CD4-positive, alpha-beta T cell (primary cell): ENCODE results near the gene PDE4C. TPM values are rescaled to one million over a fixed set of nuclear protein-coding genes. Genes with fewer than 3 reads are reported as not detected.

Experiments used
- ATAC-seq: fragments of 200-7000 bp; cut with Tn5 transposase; one replicate; pipeline ENCODE4 v1.10.0; 2022; ENCODE audit warnings: mild to moderate bottlenecking; ENCODE audit not compliant: poor library complexity
- CTCF ChIA-PET: fragments of 350-600 bp; sonication (Branson Sonifier 250); formaldehyde crosslinking; loops from one replicate; lab custom pipeline; 2021; ENCODE audit warnings: antibody characterized with exemption, inconsistent platforms; lab: Charles Lee
- POLR2A ChIA-PET: fragments of 350-600 bp; sonication (Branson Sonifier 250); formaldehyde crosslinking; loops from one replicate; lab custom pipeline; 2021; ENCODE audit warnings: antibody characterized with exemption, inconsistent platforms; lab: Charles Lee
- DNase-seq, 14 experiments: peaks; one replicate each; pipeline ENCODE4 v3.0.0-alpha.2; 2013 to 2020; ENCODE audit warnings: mixed read lengths in 2 of 14
- H3K27ac ChIP-seq, 2 donors: one replicate each; pipeline versions ENCODE4 v1.5.1 to v1.7.0; 2013; ENCODE audit warnings: low read length in 2 of 2, low read depth in 1 of 2, mild to moderate bottlenecking in 1 of 2
- H3K27me3 ChIP-seq, 2 experiments: 1 replicate in 1 of 2; 2 replicates in 1 of 2; pipeline versions ENCODE4 v1.6.1 to v1.7.0; 2013; ENCODE audit warnings: low read length in 2 of 2, control low read depth in 1 of 2, mild to moderate bottlenecking in 1 of 2, moderate library complexity in 1 of 2; ENCODE audit not compliant: insufficient read depth in 2 of 2, control insufficient read depth in 1 of 2
- H3K36me3 ChIP-seq: one replicate; pipeline ENCODE4 v1.6.1; 2013; ENCODE audit warnings: low read length, control low read depth; ENCODE audit not compliant: insufficient read depth
- H3K4me1 ChIP-seq: one replicate; pipeline ENCODE4 v1.6.1; 2013; ENCODE audit warnings: low read length, control low read depth; ENCODE audit not compliant: insufficient read depth
- H3K4me3 ChIP-seq: one replicate; pipeline ENCODE4 v1.5.1; 2013; ENCODE audit warnings: mild to moderate bottlenecking, low read length, moderate library complexity
- H3K9me3 ChIP-seq, 2 experiments: 1 replicate in 1 of 2; 2 replicates in 1 of 2; pipeline versions ENCODE4 v1.6.1 to v1.7.0; 2013; ENCODE audit warnings: low read length in 2 of 2, mild to moderate bottlenecking in 2 of 2, control low read depth in 1 of 2, moderate library complexity in 1 of 2; ENCODE audit not compliant: control insufficient read depth in 1 of 2, insufficient read depth in 1 of 2
- H3K27ac Mint-ChIP-seq: one replicate; pipeline ENCODE4 v1.8.0; 2020; ENCODE audit warnings: mixed read lengths
- H3K27me3 Mint-ChIP-seq: one replicate; pipeline ENCODE4 v1.8.0; 2021; ENCODE audit warnings: mixed read lengths
- H3K36me3 Mint-ChIP-seq: one replicate; pipeline ENCODE4 v1.8.0; 2021; ENCODE audit warnings: low read depth, mixed read lengths
- H3K4me1 Mint-ChIP-seq: one replicate; pipeline ENCODE4 v1.8.0; 2021; ENCODE audit warnings: low read depth, mixed read lengths
- H3K4me3 Mint-ChIP-seq: one replicate; pipeline ENCODE4 v1.8.0; 2020; ENCODE audit warnings: mild to moderate bottlenecking, mixed read lengths
- H3K9me3 Mint-ChIP-seq: one replicate; pipeline ENCODE4 v1.8.0; 2020; ENCODE audit warnings: mixed read lengths
- intact Hi-C, 2 experiments: fragments of 100-400 bp; cut with DNase I in 1 of 2; cut with micrococcal nuclease in 1 of 2; formaldehyde crosslinking; loops; one replicate each; pipeline versions ENCODE4 v1.15.1 to v1.9.0; 2023 to 2025; cut with DNase I, micrococcal nuclease
- total RNA-seq, 174 experiments: library from RNA in 2 of 174; stranded (reverse) in 2 of 174; gene quantifications; one replicate each; pipeline ENCODE4 v1.2.3 and lab custom pipeline; 2021 to 2026
- TF ChIP-seq, protein P1 (sequence below): fragments of 200-600 bp; IDR thresholded peaks from one replicate; pipeline ENCODE4 v1.8.0; 2022; ENCODE audit warnings: antibody characterized with exemption, mild to moderate bottlenecking

PDE4C gene
- total RNA-seq, 2 experiments from 2014 or later, result not detected

GRCh38 chr19:18269070-18269723 lies 43.0 kb upstream of the PDE4C start:
- Histone ChIP-seq H3K27ac (no peak overlapping the region), H3K36me3 (peaks cover 46% of the 10 kb centered on the region), H3K9me3 (peaks cover 0 to 4% of the 10 kb centered on the region in 2 experiments), H3K27me3 (no peaks in the 10 kb centered on the region), H3K4me3 (no peak overlapping the region), H3K4me1 (peaks cover 29% of the 10 kb centered on the region)
- intact Hi-C loops, result no loop called here
- TF ChIP-seq, protein P1, sequence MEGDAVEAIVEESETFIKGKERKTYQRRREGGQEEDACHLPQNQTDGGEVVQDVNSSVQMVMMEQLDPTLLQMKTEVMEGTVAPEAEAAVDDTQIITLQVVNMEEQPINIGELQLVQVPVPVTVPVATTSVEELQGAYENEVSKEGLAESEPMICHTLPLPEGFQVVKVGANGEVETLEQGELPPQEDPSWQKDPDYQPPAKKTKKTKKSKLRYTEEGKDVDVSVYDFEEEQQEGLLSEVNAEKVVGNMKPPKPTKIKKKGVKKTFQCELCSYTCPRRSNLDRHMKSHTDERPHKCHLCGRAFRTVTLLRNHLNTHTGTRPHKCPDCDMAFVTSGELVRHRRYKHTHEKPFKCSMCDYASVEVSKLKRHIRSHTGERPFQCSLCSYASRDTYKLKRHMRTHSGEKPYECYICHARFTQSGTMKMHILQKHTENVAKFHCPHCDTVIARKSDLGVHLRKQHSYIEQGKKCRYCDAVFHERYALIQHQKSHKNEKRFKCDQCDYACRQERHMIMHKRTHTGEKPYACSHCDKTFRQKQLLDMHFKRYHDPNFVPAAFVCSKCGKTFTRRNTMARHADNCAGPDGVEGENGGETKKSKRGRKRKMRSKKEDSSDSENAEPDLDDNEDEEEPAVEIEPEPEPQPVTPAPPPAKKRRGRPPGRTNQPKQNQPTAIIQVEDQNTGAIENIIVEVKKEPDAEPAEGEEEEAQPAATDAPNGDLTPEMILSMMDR, result no peak
- Mint-ChIP-seq H3K27ac (no peak overlapping the region), H3K4me1 (peaks cover 21% of the 10 kb centered on the region), H3K4me3 (no peak overlapping the region), H3K36me3 (peaks cover 36% of the 10 kb centered on the region), H3K9me3 (no peaks in the 10 kb centered on the region), H3K27me3 (no peaks in the 10 kb centered on the region)
- ATAC-seq (no peak), DNase-seq (peak in 1 of 14 experiments; percentile 29)
- POLR2A ChIA-PET, result interaction anchor here (1.2 kb wide), 1 partner anchor 8 kb away, joined by 5 read pairs; no protein-coding TSS in a partner anchor
- CTCF ChIA-PET, result interaction anchor here (1.1 to 3.9 kb wide), 3 partner anchors 11 to 119 kb away, joined by 3 to 22 read pairs (median 3); a partner anchor contains a TSS

DNA sequence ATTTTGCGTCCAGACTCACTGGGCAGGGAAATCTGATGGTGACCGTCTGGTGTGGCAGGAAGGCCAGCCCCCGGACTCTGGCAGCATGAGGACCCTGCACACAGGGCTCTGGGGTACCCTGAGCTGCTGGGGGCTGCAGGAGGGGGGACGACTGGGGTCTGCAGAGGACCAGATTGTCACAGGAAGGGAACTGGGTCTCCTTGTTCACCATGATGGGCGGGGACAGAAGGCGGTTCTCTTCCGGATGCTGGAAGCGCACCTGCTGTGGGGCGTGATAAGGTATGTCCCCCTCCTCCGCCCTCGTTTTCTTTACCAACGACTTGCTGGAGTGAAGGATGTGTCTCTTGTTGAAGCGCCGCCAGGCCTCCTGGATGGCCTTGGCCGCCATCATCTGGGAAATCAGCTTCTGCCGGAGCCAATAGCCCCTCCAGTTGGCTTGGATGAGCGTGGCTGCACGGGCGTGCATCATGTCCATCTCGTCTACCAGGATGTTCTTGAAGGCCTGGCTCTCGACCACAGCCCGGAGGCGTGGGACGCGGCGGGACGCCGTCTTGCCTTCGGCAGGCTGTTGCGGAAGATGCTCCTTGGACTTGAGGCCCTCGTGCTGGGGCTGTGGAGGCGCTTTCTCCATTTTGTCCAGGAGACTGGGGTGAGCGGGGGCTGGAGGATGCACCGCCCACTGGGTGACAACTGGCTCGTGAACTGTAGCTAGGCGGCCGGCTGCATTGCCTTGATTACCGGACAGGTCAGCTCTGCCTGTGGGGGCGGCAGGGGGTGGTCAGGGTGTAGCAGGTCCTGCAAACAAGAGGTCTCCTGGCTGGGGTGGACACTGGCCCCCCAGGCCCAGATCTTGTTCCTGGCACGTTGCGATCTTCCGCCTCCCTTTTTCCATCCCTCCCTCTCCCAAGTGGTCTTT lies 40.8 kb upstream of the PDE4C start:
- intact Hi-C loops, result no loop called here
- Mint-ChIP-seq H3K27me3 (no peaks in the 10 kb centered on the region), H3K27ac (no peak overlapping the region), H3K4me1 (peaks cover 13% of the 10 kb centered on the region), H3K36me3 (peaks cover 29% of the 10 kb centered on the region), H3K9me3 (no peaks in the 10 kb centered on the region), H3K4me3 (no peak overlapping the region)
- no peak overlapping the region for H3K4me3 ChIP-seq
- peaks cover 17% of the 10 kb centered on the region for H3K4me1 ChIP-seq
- TF ChIP-seq, protein P1, result no peak
- ChIA-PET CTCF (no interaction called here), POLR2A (no interaction called here)
- H3K9me3 ChIP-seq, result no peaks in the 10 kb centered on the region
- H3K27ac ChIP-seq, result no peak overlapping the region
- DNase-seq, result peak in 1 of 14 experiments; percentile 54
- peaks cover 46% of the 10 kb centered on the region for H3K36me3 ChIP-seq
- no peaks in the 10 kb centered on the region for H3K27me3 ChIP-seq
- no peak for ATAC-seq

- peaks cover 17% of the 10 kb centered on the region for H3K4me1 ChIP-seq
- ChIA-PET CTCF (no interaction called here), POLR2A (no interaction called here)
- Mint-ChIP-seq H3K4me1 (peaks cover 10% of the 10 kb centered on the region), H3K4me3 (no peak overlapping the region), H3K36me3 (peaks cover 29% of the 10 kb centered on the region), H3K27me3 (no peaks in the 10 kb centered on the region), H3K9me3 (no peaks in the 10 kb centered on the region), H3K27ac (no peak overlapping the region)
- H3K27ac ChIP-seq, result no peak overlapping the region
- no peak overlapping the region for H3K4me3 ChIP-seq
- peaks cover 46% of the 10 kb centered on the region for H3K36me3 ChIP-seq
- TF ChIP-seq, protein P1, result no peak
- no peaks in the 10 kb centered on the region for H3K27me3 ChIP-seq
- DNase-seq, result no peak
- no peaks in the 10 kb centered on the region for H3K9me3 ChIP-seq
- intact Hi-C loops, result no loop called here
- peak; percentile 10 for ATAC-seq
These were observed 39.3 kb upstream of the PDE4C start for GRCh38 chr19:18265582-18265981.
